CD14-positive monocyte (primary cell): Measurements from ENCODE around the gene FAM3C. TPM values are rescaled to one million over a fixed set of nuclear protein-coding genes. Genes with fewer than 3 reads are reported as not detected.

ENCODE experiments used
- DNase-seq, 3 donors: peaks; one replicate each; pipeline ENCODE4 v3.0.0-alpha.2; 2011 to 2022
- H2AFZ ChIP-seq: 2 replicates; pipeline ENCODE4 v1.6.0; 2012; ENCODE audit warnings: mild to moderate bottlenecking, low read depth, low read length, inconsistent platforms; ENCODE audit not compliant: insufficient read depth, poor library complexity, severe bottlenecking
- H3K27ac ChIP-seq, 2 donors: 1 replicate in 1 of 2; 2 replicates in 1 of 2; pipeline ENCODE4 v1.5.1; 2012 to 2013; ENCODE audit warnings: low read length in 2 of 2, control low read depth in 1 of 2, inconsistent platforms in 1 of 2, low read depth in 1 of 2, mild to moderate bottlenecking in 1 of 2
- H3K27me3 ChIP-seq, 2 donors: one replicate each; pipeline versions ENCODE4 v1.6.0 to v1.6.1; 2011 to 2013; ENCODE audit warnings: low read length in 2 of 2; ENCODE audit not compliant: control insufficient read depth in 2 of 2, insufficient read depth in 2 of 2
- H3K36me3 ChIP-seq, 2 donors: replicated peaks in 1 of 2; 1 replicate in 1 of 2; 2 replicates in 1 of 2; pipeline versions ENCODE4 v1.5.1 to v1.6.1; 2012 to 2013; ENCODE audit warnings: low read length in 2 of 2, control low read depth in 1 of 2, inconsistent platforms in 1 of 2, mild to moderate bottlenecking in 1 of 2; ENCODE audit not compliant: insufficient read depth in 2 of 2, control insufficient read depth in 1 of 2
- H3K4me1 ChIP-seq, 2 donors: 1 replicate in 1 of 2; 2 replicates in 1 of 2; pipeline versions ENCODE4 v1.5.1 to v1.6.1; 2012 to 2013; ENCODE audit warnings: low read length in 2 of 2, control low read depth in 1 of 2, inconsistent platforms in 1 of 2, mild to moderate bottlenecking in 1 of 2, moderate library complexity in 1 of 2; ENCODE audit not compliant: insufficient read depth in 2 of 2, control insufficient read depth in 1 of 2
- H3K4me2 ChIP-seq: replicated peaks from 2 replicates; pipeline ENCODE3; 2012; ENCODE audit warnings: low read length, moderate library complexity, mild to moderate bottlenecking; ENCODE audit not compliant: poor library complexity, severe bottlenecking; ENCODE audit errors: extremely low read depth
- H3K4me3 ChIP-seq, 3 experiments: fragments of 200-600 bp in 1 of 3; sonication (generic) in 1 of 3; replicated peaks in 1 of 3; 1 replicate in 2 of 3; 2 replicates in 1 of 3; pipeline ENCODE4 v1.5.1; 2011 to 2013; ENCODE audit warnings: low read length in 3 of 3, mild to moderate bottlenecking in 3 of 3, control low read depth in 2 of 3, low read depth in 2 of 3, inconsistent platforms in 1 of 3, moderate library complexity in 1 of 3
- H3K79me2 ChIP-seq: 2 replicates; pipeline ENCODE4 v1.6.0; 2012; ENCODE audit warnings: mild to moderate bottlenecking, control low read depth, inconsistent platforms, low read length, moderate library complexity; ENCODE audit not compliant: insufficient read depth
- H3K9ac ChIP-seq: 2 replicates; pipeline ENCODE4 v1.6.0; 2017; ENCODE audit warnings: low read length, mild to moderate bottlenecking; ENCODE audit not compliant: insufficient read depth, poor library complexity, severe bottlenecking
- H3K9me3 ChIP-seq, 2 donors: replicated peaks in 1 of 2; 1 replicate in 1 of 2; 2 replicates in 1 of 2; pipeline versions ENCODE4 v1.5.1 to v1.6.1; 2012 to 2013; ENCODE audit warnings: low read length in 2 of 2, control low read depth in 1 of 2; ENCODE audit not compliant: control insufficient read depth in 1 of 2, insufficient read depth in 1 of 2
- H4K20me1 ChIP-seq: 2 replicates; pipeline ENCODE4 v1.6.0; 2012; ENCODE audit warnings: mild to moderate bottlenecking, low read length, control low read depth, moderate library complexity; ENCODE audit not compliant: insufficient read depth
- H3K27ac Mint-ChIP-seq, 7 donors: one replicate each; pipeline ENCODE4 v1.8.0; 2020; ENCODE audit warnings: mild to moderate bottlenecking in 7 of 7, mixed read lengths in 7 of 7, moderate library complexity in 6 of 7, inconsistent platforms in 2 of 7
- H3K27me3 Mint-ChIP-seq, 3 donors: one replicate each; pipeline ENCODE4 v1.8.0; 2021 to 2022; ENCODE audit warnings: low read depth in 3 of 3, mild to moderate bottlenecking in 3 of 3, mixed read lengths in 3 of 3, moderate library complexity in 3 of 3, inconsistent platforms in 1 of 3
- H3K36me3 Mint-ChIP-seq, 2 donors: one replicate each; pipeline ENCODE4 v1.8.0; 2020; ENCODE audit warnings: mixed read lengths in 2 of 2, inconsistent platforms in 1 of 2, mild to moderate bottlenecking in 1 of 2
- H3K4me1 Mint-ChIP-seq: one replicate; pipeline ENCODE4 v1.8.0; 2020; ENCODE audit warnings: mild to moderate bottlenecking, mixed read lengths
- H3K4me3 Mint-ChIP-seq, 2 donors: one replicate each; pipeline ENCODE4 v1.8.0; 2020; ENCODE audit warnings: mild to moderate bottlenecking in 2 of 2, mixed read lengths in 2 of 2, moderate library complexity in 1 of 2
- H3K9me3 Mint-ChIP-seq, 7 donors: one replicate each; pipeline ENCODE4 v1.8.0; 2020 to 2022; ENCODE audit warnings: mixed read lengths in 7 of 7, mild to moderate bottlenecking in 6 of 7, moderate library complexity in 6 of 7, inconsistent platforms in 2 of 7
- WGBS: methylation state at CpG from one replicate; pipeline ENCODE4 v1.1.5; 2013; ENCODE audit warnings: missing lambda C conversion rate; ENCODE audit not compliant: insufficient coverage; 5-methylcytosine and 5-hydroxymethylcytosine counted together
- intact Hi-C, 2 donors: fragments of 100-400 bp; cut with micrococcal nuclease; formaldehyde crosslinking; loops; one replicate each; pipeline versions ENCODE4 v1.15.0 to v1.15.1; 2023
- polyA plus RNA-seq, 3 donors: library from polyadenylated mRNA; depleted of rRNA in 1 of 3; unstranded in 2 of 3; stranded (reverse) in 1 of 3; fragments of 300-500 nt in 2 of 3; fragments of >200 nt in 1 of 3; fragmentation: Illumina TruSeq in 2 of 3; gene quantifications; 1 replicate in 2 of 3; 2 replicates in 1 of 3; pipeline ENCODE4 v1.2.3, GENCODE V29; 2012 to 2021
- TF ChIP-seq, protein P1 (sequence below): fragments of 200-600 bp; IDR thresholded peaks from one replicate; pipeline ENCODE4 v1.8.0; 2022; ENCODE audit warnings: antibody characterized with exemption, mild to moderate bottlenecking

The FAM3C gene
- polyA plus RNA-seq, 3 donors: 5.5 to 13.0 (median 7.3) TPM

- H3K36me3 ChIP-seq: no peaks in the 10 kb centered on the region
- no peaks in the 10 kb centered on the region for H3K4me1 Mint-ChIP-seq
- no peaks in the 10 kb centered on the region for H3K9me3 Mint-ChIP-seq
- no peak overlapping the region for H3K4me3 ChIP-seq
- DNase-seq: no peak
- H2AFZ ChIP-seq: no peak overlapping the region
- H3K27me3 Mint-ChIP-seq: peaks cover 2 to 7% (median 4%) of the 10 kb centered on the region in 3 donors
- TF ChIP-seq, protein P1, sequence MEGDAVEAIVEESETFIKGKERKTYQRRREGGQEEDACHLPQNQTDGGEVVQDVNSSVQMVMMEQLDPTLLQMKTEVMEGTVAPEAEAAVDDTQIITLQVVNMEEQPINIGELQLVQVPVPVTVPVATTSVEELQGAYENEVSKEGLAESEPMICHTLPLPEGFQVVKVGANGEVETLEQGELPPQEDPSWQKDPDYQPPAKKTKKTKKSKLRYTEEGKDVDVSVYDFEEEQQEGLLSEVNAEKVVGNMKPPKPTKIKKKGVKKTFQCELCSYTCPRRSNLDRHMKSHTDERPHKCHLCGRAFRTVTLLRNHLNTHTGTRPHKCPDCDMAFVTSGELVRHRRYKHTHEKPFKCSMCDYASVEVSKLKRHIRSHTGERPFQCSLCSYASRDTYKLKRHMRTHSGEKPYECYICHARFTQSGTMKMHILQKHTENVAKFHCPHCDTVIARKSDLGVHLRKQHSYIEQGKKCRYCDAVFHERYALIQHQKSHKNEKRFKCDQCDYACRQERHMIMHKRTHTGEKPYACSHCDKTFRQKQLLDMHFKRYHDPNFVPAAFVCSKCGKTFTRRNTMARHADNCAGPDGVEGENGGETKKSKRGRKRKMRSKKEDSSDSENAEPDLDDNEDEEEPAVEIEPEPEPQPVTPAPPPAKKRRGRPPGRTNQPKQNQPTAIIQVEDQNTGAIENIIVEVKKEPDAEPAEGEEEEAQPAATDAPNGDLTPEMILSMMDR: no peak
- H3K27me3 ChIP-seq: no peaks in the 10 kb centered on the region
- H3K27ac ChIP-seq: no peak overlapping the region
- intact Hi-C loops: no loop called here
- WGBS: no CpG with 5 or more reads among the region's 3 CpGs
- no peak overlapping the region for H3K27ac Mint-ChIP-seq
- no peak overlapping the region for H3K4me2 ChIP-seq
- no peaks in the 10 kb centered on the region for H3K36me3 Mint-ChIP-seq
- H4K20me1 ChIP-seq: no peaks in the 10 kb centered on the region
- no peak overlapping the region for H3K4me3 Mint-ChIP-seq
- no peaks in the 10 kb centered on the region for H3K4me1 ChIP-seq
- H3K9me3 ChIP-seq: no peaks in the 10 kb centered on the region
- H3K9ac ChIP-seq: no peak overlapping the region
- H3K79me2 ChIP-seq: no peaks in the 10 kb centered on the region
Measured at GRCh38 chr7:121411597-121411979, 15.5 kb upstream of the FAM3C start.

DNA sequence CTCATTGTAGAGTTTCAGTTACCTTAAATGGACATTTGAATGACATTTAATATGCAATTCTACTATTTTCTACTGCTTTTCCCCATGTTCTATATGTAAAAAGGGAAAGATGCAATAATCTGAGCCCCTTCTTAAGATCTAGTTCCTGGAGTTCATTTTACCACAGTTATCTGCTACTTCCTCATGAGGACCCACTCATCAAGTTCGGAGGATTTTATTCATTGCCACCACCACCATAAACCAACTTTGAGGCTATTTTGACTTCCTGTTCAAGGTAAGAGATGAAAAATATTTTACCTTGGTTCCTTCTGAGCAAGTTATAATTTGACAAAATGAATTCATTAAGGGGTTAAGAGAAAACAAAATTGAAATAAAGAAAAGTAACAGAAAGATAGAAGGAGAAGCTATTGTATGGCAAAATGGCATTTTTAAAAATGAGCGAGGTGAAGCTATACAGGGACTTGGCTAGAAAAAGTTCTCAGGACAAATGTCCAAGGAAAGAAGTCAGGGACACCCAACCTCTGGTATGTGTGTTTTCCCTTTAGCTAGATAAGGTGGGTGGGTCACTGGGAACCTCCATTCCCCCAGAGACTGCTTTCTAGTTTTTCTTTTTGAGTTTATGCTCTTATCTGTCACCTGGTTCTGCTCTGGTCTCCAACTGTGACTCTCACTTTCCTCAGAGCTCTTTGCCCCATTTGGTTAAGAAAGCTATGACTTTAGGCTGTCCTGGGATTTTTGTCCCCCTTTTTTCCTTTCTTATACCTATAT is 14.9 kb upstream of the FAM3C start:
- Histone ChIP-seq H3K27ac (no peak overlapping the region), H3K27me3 (no peaks in the 10 kb centered on the region), H2AFZ (no peak overlapping the region), H3K4me1 (no peaks in the 10 kb centered on the region), H3K4me3 (no peak overlapping the region), H3K9ac (no peak overlapping the region), H3K9me3 (no peaks in the 10 kb centered on the region), H4K20me1 (no peaks in the 10 kb centered on the region), H3K36me3 (no peaks in the 10 kb centered on the region), H3K4me2 (no peak overlapping the region), H3K79me2 (no peaks in the 10 kb centered on the region)
- H3K36me3 Mint-ChIP-seq: no peaks in the 10 kb centered on the region
- H3K4me3 Mint-ChIP-seq: no peak overlapping the region
- no peak for DNase-seq
- H3K9me3 Mint-ChIP-seq: peaks cover 0 to 2% (median 0%) of the 10 kb centered on the region in 7 donors
- no peak overlapping the region for H3K27ac Mint-ChIP-seq
- no peaks in the 10 kb centered on the region for H3K4me1 Mint-ChIP-seq
- TF ChIP-seq, protein P1: no peak
- WGBS: 100% methylated on average over 1 of the region's 2 CpGs
- peaks cover 2 to 9% (median 4%) of the 10 kb centered on the region in 3 donors for H3K27me3 Mint-ChIP-seq
- intact Hi-C loops: no loop called here
